ENCODE data around the gene PCDHA5. TPM values are rescaled to one million over a fixed set of nuclear protein-coding genes. Genes with fewer than 3 reads are reported as not detected.
A peak's percentile ranks its signal among the peaks of the same experiment; 100 is the strongest.
"Not testable (repeated sequence)": the region's sequence is repeated elsewhere in the genome, so short reads cannot be mapped to it uniquely, and the experiment has no call there.

Gene PCDHA5
- total RNA-seq, 3 donors from 2014 or later: 0.16 to 1.2 (median 0.66) TPM

GRCh38 chr5:140840978-140841962, 19.9 kb downstream of the PCDHA5 start, which contains the start of gene PCDHA8:
Gene PCDHA8, plus strand, starts transcription at chr5:140841187. Its CDS starts 135 bp downstream, at chr5:140841322.
- TF ChIP-seq POLR2AphosphoS5 (IDR thresholded peaks at IDR 0.05) (no peak), CTCF (IDR thresholded peaks at IDR 0.05) (no peak), POLR2A (IDR thresholded peaks at IDR 0.05) (no peak)
- Histone ChIP-seq H3K4me1 (no peaks in the 10 kb centered on the region), H3K4me3 (no peak within 1 kb of the TSS), H3K27me3 (no peaks in the 10 kb centered on the region), H3K27ac (no peak within 1 kb of the TSS), H3K36me3 (no peaks in the 10 kb centered on the region), H3K9me3 (peaks cover 27 to 55% of the 10 kb centered on the region in 2 donors)
- intact Hi-C loops (cut with DNase I; ENCODE audit: low total_unique reads): no loop called here
- no peak for DNase-seq (ENCODE audit: low spot score in 2 of 2)

GRCh38 chr5:140842798-140843733, 21.7 kb downstream of the PCDHA5 start:
- H3K36me3 ChIP-seq: no peaks in the 10 kb centered on the region
- no peak for DNase-seq (ENCODE audit: low spot score in 2 of 2)
- no peak overlapping the region for H3K27ac ChIP-seq
- H3K9me3 ChIP-seq: peaks cover 29 to 65% of the 10 kb centered on the region in 2 donors
- H3K4me3 ChIP-seq: no peak overlapping the region
- H3K27me3 ChIP-seq: no peaks in the 10 kb centered on the region
- TF ChIP-seq POLR2AphosphoS5 (IDR thresholded peaks at IDR 0.05): no peak
- no peak for TF ChIP-seq POLR2A (IDR thresholded peaks at IDR 0.05)
- no peak for TF ChIP-seq CTCF (IDR thresholded peaks at IDR 0.05)
- no peaks in the 10 kb centered on the region for H3K4me1 ChIP-seq
- intact Hi-C loops (cut with DNase I; ENCODE audit: low total_unique reads): no loop called here

GRCh38 chr5:140848139-140849102, 27.0 kb downstream of the PCDHA5 start, which contains the start of gene PCDHA9:
Gene PCDHA9, plus strand, starts transcription at chr5:140848382. Its CDS starts 114 bp downstream, at chr5:140848496.
- H3K27ac ChIP-seq; DNase-seq (ENCODE audit: low spot score in 2 of 2); H3K27me3 ChIP-seq; H3K4me1 ChIP-seq; H3K36me3 ChIP-seq; intact Hi-C loops (cut with DNase I; ENCODE audit: low total_unique reads): not testable (repeated sequence)
- Histone ChIP-seq H3K9me3 (peaks cover 31 to 56% of the 10 kb centered on the region in 2 donors), H3K4me3 (peak within 1 kb of the TSS in 2 of 3 donors; percentile 15 to 25)

- intact Hi-C loops (cut with DNase I; ENCODE audit: low total_unique reads); H3K4me1 ChIP-seq; H3K36me3 ChIP-seq; H3K27me3 ChIP-seq; H3K27ac ChIP-seq; H3K4me3 ChIP-seq; DNase-seq (ENCODE audit: low spot score in 2 of 2): not testable (repeated sequence)
- peaks cover 30 to 48% of the 10 kb centered on the region in 2 donors for H3K9me3 ChIP-seq
Measured at GRCh38 chr5:140849831-140850634, 28.6 kb downstream of the PCDHA5 start.

Data from breast epithelium (tissue), 4 donors.